RPMI8226 (cell line): Measurements from ENCODE around the gene SF3B3.
"Not testable (repeated sequence)": the region's sequence is repeated elsewhere in the genome, so short reads cannot be mapped to it uniquely, and the experiment has no call there.

ENCODE experiments used
- DNase-seq: peaks from one replicate; pipeline ENCODE4 v3.0.0-alpha.2; 2015

The SF3B3 gene

GRCh38 chr16:70569752-70570151 lies 46.1 kb downstream of the SF3B3 start:
- no peak for DNase-seq

- DNase-seq = no peak
Measured at GRCh38 chr16:70570967-70571570, 47.5 kb downstream of the SF3B3 start.

GRCh38 chr16:70571623-70572022 lies 48.0 kb downstream of the SF3B3 start:
- DNase-seq = no peak

GRCh38 chr16:70572050-70572925 lies 48.7 kb downstream of the SF3B3 start:
- DNase-seq = no peak

- no peak for DNase-seq
Measured at GRCh38 chr16:70572926-70573270, 49.3 kb downstream of the SF3B3 start.

GRCh38 chr16:70573451-70574121 lies 50.0 kb downstream of the SF3B3 start:
- DNase-seq = no peak

- DNase-seq = no peak
Measured at GRCh38 chr16:70574595-70575271, 51.1 kb downstream of the SF3B3 start.

GRCh38 chr16:70575376-70575775 lies 51.8 kb downstream of the SF3B3 start:
- DNase-seq = no peak

GRCh38 chr16:70576431-70577255 lies 53.0 kb downstream of the SF3B3 start:
- peak; percentile 20 for DNase-seq

- DNase-seq = no peak
Measured at GRCh38 chr16:70577256-70577698, 53.7 kb downstream of the SF3B3 start.

GRCh38 chr16:70578035-70578434 lies 54.4 kb downstream of the SF3B3 start:
- no peak for DNase-seq

- no peak for DNase-seq
Measured at GRCh38 chr16:70579248-70579647, 55.6 kb downstream of the SF3B3 start.

GRCh38 chr16:70579648-70580630 lies 56.3 kb downstream of the SF3B3 start:
- peak; percentile 55 for DNase-seq

GRCh38 chr16:70582280-70582978 lies 58.8 kb downstream of the SF3B3 start:
- no peak for DNase-seq

GRCh38 chr16:70586731-70587130 lies 63.1 kb downstream of the SF3B3 start:
- no peak for DNase-seq

- DNase-seq = no peak
Measured at GRCh38 chr16:70588565-70588964, 64.9 kb downstream of the SF3B3 start.

GRCh38 chr16:70589416-70589815 lies 65.8 kb downstream of the SF3B3 start:
- not testable (repeated sequence) for DNase-seq

- no peak for DNase-seq
Measured at GRCh38 chr16:70589998-70590471, 66.4 kb downstream of the SF3B3 start.

GRCh38 chr16:70590722-70591415 lies 67.3 kb downstream of the SF3B3 start:
- DNase-seq = no peak

- no peak for DNase-seq
Measured at GRCh38 chr16:70591615-70592014, 68.0 kb downstream of the SF3B3 start.
